ENCODE measurements around the gene LCP2. TPM values are rescaled to one million over a fixed set of nuclear protein-coding genes. Genes with fewer than 3 reads are reported as not detected.

LCP2 gene
- total and polyA plus RNA-seq, 8 donors, result 7.0 to 110 (median 9.5) TPM

- TF ChIP-seq CTCF (IDR thresholded peaks at IDR 0.05), result no peak
- ATAC-seq (no peak), DNase-seq (peak in 2 of 4 donors; percentile 43 to 60)
- Histone ChIP-seq H3K27ac (peak overlapping the region in 1 of 2 donors; percentile 26), H3K27me3 (no peaks in the 10 kb centered on the region), H3K4me1 (peaks cover 2 to 93% of the 10 kb centered on the region in 2 donors), H3K36me3 (no peaks in the 10 kb centered on the region), H3K9me3 (no peaks in the 10 kb centered on the region), H3K4me3 (no peak overlapping the region)
- intact Hi-C loops (cut with DNase I), result no loop called here
Observed at GRCh38 chr5:170310256-170310926, 12.8 kb upstream of the LCP2 start.

- Histone ChIP-seq H3K36me3 (no peaks in the 10 kb centered on the region), H3K4me3 (no peak overlapping the region), H3K4me1 (peaks cover 0 to 81% of the 10 kb centered on the region in 2 donors), H3K27me3 (no peaks in the 10 kb centered on the region), H3K9me3 (no peaks in the 10 kb centered on the region), H3K27ac (peak overlapping the region in 1 of 2 donors; percentile 72)
- ATAC-seq, result no peak
- intact Hi-C loops (cut with DNase I), result no loop called here
- DNase-seq, result no peak
- no peak for TF ChIP-seq CTCF (IDR thresholded peaks at IDR 0.05)
Observed at GRCh38 chr5:170308686-170309085, 11.1 kb upstream of the LCP2 start.

GRCh38 chr5:170307575-170308465, 10.2 kb upstream of the LCP2 start:
- DNase-seq (peak in 2 of 4 donors; percentile 59 to 89), ATAC-seq (peak; percentile 91)
- peaks cover 4 to 80% of the 10 kb centered on the region in 2 donors for H3K4me1 ChIP-seq
- no peak overlapping the region for H3K4me3 ChIP-seq
- TF ChIP-seq CTCF (IDR thresholded peaks at IDR 0.05), result no peak
- peak overlapping the region; percentile 45 to 72 for H3K27ac ChIP-seq
- no peaks in the 10 kb centered on the region for H3K27me3 ChIP-seq
- intact Hi-C loops (cut with DNase I), result no loop called here
- no peaks in the 10 kb centered on the region for H3K9me3 ChIP-seq
- no peaks in the 10 kb centered on the region for H3K36me3 ChIP-seq

GRCh38 chr5:170306381-170306831, 8.8 kb upstream of the LCP2 start:
- no peak for DNase-seq
- no peaks in the 10 kb centered on the region for H3K9me3 ChIP-seq
- intact Hi-C loops (cut with DNase I), result no loop called here
- no peaks in the 10 kb centered on the region for H3K27me3 ChIP-seq
- ATAC-seq, result peak; percentile 6
- no peak overlapping the region for H3K4me3 ChIP-seq
- TF ChIP-seq CTCF (IDR thresholded peaks at IDR 0.05), result no peak
- peaks cover 8 to 80% of the 10 kb centered on the region in 2 donors for H3K4me1 ChIP-seq
- H3K36me3 ChIP-seq, result no peaks in the 10 kb centered on the region
- peak overlapping the region in 1 of 2 donors; percentile 72 for H3K27ac ChIP-seq

GRCh38 chr5:170305646-170306025, 8.1 kb upstream of the LCP2 start:
- intact Hi-C loops (cut with DNase I), result no loop called here
- DNase-seq, result no peak
- no peak for TF ChIP-seq CTCF (IDR thresholded peaks at IDR 0.05)
- H3K36me3 ChIP-seq, result no peaks in the 10 kb centered on the region
- H3K4me1 ChIP-seq, result peaks cover 8 to 79% of the 10 kb centered on the region in 2 donors
- H3K27ac ChIP-seq, result no peak overlapping the region
- ATAC-seq, result no peak
- H3K4me3 ChIP-seq, result no peak overlapping the region
- no peaks in the 10 kb centered on the region for H3K27me3 ChIP-seq
- H3K9me3 ChIP-seq, result no peaks in the 10 kb centered on the region

Data from left lung (tissue), 10 donors.